Measurements from ENCODE around the gene GPATCH2L.

DNA sequence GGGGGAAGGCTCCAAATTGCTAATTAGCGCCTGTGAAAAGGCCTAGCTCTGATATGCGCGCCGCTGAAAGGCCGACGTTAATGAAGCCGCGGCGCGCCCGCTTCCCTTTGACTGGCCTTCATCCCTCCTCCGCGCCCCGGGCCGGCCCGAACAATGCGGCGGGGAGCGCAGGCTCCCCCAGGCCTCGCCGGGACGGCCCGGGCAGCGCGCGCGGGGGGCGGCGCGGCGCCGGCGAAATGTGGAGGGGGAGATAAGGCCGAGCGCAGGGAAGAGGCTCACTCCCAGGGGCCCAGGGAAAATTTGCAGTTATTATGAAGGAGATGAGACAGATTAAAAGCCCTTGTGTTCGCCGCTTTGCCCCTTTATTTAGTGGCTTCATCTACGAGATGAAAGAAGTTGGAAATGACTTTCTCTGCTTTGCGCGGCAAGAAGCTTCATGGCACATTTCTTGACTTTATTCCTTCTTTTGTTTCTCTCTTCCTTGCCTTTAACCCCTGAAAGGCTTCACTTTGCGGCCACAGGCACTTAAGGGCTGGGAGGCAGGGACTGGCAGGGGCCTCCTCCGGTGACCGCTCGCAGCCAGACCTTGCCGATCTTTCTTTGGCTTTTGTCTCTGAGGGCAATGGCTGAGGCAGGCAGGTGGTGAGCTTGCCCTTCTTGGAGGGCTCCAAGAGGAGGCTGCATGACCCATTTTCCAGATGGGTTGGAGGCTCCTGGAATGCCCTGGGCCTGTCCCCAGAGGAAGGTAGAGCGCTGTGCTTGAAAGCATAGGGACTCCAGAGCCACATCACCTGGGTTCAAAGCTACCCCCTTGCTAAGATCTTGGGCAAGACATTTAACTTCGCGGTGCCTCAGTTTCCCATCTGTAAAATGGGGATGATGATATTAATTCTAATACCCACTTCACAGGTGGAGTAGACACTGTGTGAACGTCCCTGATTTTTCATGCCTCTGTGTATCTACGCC, 12.7 kb upstream of the GPATCH2L start:
- TF ChIP-seq POLR2AphosphoS5 (IDR thresholded peaks at IDR 0.05), result no peak
- TF ChIP-seq, protein P1, sequence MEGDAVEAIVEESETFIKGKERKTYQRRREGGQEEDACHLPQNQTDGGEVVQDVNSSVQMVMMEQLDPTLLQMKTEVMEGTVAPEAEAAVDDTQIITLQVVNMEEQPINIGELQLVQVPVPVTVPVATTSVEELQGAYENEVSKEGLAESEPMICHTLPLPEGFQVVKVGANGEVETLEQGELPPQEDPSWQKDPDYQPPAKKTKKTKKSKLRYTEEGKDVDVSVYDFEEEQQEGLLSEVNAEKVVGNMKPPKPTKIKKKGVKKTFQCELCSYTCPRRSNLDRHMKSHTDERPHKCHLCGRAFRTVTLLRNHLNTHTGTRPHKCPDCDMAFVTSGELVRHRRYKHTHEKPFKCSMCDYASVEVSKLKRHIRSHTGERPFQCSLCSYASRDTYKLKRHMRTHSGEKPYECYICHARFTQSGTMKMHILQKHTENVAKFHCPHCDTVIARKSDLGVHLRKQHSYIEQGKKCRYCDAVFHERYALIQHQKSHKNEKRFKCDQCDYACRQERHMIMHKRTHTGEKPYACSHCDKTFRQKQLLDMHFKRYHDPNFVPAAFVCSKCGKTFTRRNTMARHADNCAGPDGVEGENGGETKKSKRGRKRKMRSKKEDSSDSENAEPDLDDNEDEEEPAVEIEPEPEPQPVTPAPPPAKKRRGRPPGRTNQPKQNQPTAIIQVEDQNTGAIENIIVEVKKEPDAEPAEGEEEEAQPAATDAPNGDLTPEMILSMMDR (IDR thresholded peaks at IDR 0.05), result no peak

Measured in stomach (tissue), 4 donors.